AG09309 (cell line): Measurements from ENCODE around the gene ITPR2.

Source experiments
- DNase-seq: peaks from one replicate; pipeline ENCODE4 v3.0.0-alpha.2; 2010; ENCODE audit warnings: low read depth
- H3K4me3 ChIP-seq: 2 replicates; pipeline ENCODE4 v1.5.1; 2011; ENCODE audit warnings: mild to moderate bottlenecking, low read depth, low read length, moderate library complexity; ENCODE audit not compliant: control insufficient read depth
- CTCF ChIP-seq: IDR thresholded peaks from 2 replicates; pipeline ENCODE4 v1.5.1; 2011; ENCODE audit warnings: mild to moderate bottlenecking, low read depth, low read length, inconsistent platforms; ENCODE audit not compliant: insufficient read depth, control insufficient read depth; ENCODE audit errors: missing control alignments

The ITPR2 gene

GRCh38 chr12:26499979-26500640 is 332.9 kb downstream of the ITPR2 start:
- no peak overlapping the region for H3K4me3 ChIP-seq
- DNase-seq = no peak
- no peak for TF ChIP-seq CTCF

GRCh38 chr12:26496170-26496569 is 336.8 kb downstream of the ITPR2 start:
- H3K4me3 ChIP-seq = no peak overlapping the region
- TF ChIP-seq CTCF = no peak
- no peak for DNase-seq

GRCh38 chr12:26493656-26494055 is 339.3 kb downstream of the ITPR2 start:
- no peak for TF ChIP-seq CTCF
- no peak for DNase-seq
- no peak overlapping the region for H3K4me3 ChIP-seq

- no peak for DNase-seq
- H3K4me3 ChIP-seq = no peak overlapping the region
- TF ChIP-seq CTCF = no peak
Measured at GRCh38 chr12:26492406-26492805, 340.6 kb downstream of the ITPR2 start.

GRCh38 chr12:26489908-26490307 is 343.1 kb downstream of the ITPR2 start:
- no peak overlapping the region for H3K4me3 ChIP-seq
- no peak for DNase-seq
- no peak for TF ChIP-seq CTCF

GRCh38 chr12:26488351-26488750 is 344.6 kb downstream of the ITPR2 start:
- no peak for DNase-seq
- no peak for TF ChIP-seq CTCF
- no peak overlapping the region for H3K4me3 ChIP-seq
